COLO829 (cell line): Measurements from ENCODE around the gene PCDHGC4.

Source experiments
- DNase-seq: peaks from one replicate; pipeline ENCODE4 v3.0.0; 2012; ENCODE audit warnings: low spot score

Gene PCDHGC4

GRCh38 chr5:141490771-141491170 lies 5.9 kb downstream of the PCDHGC4 start:
- DNase-seq: no peak

GRCh38 chr5:141491323-141492167 lies 6.7 kb downstream of the PCDHGC4 start:
- no peak for DNase-seq

GRCh38 chr5:141492168-141492885 lies 7.5 kb downstream of the PCDHGC4 start:
- DNase-seq: no peak

GRCh38 chr5:141493500-141494422 lies 8.9 kb downstream of the PCDHGC4 start:
- DNase-seq: peak; percentile 47

GRCh38 chr5:141494761-141495452 lies 10.1 kb downstream of the PCDHGC4 start:
- no peak for DNase-seq

- no peak for DNase-seq
Observed at GRCh38 chr5:141495453-141495811, 10.6 kb downstream of the PCDHGC4 start.

DNA sequence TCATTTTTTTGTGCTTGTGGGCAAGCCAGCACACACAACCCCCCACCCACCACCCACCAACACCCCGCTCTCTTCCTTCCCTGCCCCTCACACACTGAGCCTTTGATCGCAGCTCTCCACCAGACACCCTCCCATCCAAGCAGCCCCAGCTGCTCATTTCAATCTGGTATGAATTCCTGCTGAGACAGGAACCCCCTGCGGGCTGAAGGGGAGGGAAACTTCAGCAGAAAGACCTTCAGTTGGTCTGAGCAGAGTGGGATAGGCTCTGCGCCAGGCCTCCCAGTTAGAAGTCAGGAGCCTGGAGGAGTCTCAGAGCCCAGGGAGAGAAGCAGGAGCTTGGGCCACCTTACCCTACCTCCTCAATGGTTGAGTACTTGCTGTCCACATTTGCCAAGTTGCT lies 11.2 kb downstream of the PCDHGC4 start:
- peak; percentile 23 for DNase-seq

- no peak for DNase-seq
Observed at GRCh38 chr5:141501761-141502160, 16.9 kb downstream of the PCDHGC4 start.

GRCh38 chr5:141503681-141504080 lies 18.9 kb downstream of the PCDHGC4 start:
- no peak for DNase-seq

DNA sequence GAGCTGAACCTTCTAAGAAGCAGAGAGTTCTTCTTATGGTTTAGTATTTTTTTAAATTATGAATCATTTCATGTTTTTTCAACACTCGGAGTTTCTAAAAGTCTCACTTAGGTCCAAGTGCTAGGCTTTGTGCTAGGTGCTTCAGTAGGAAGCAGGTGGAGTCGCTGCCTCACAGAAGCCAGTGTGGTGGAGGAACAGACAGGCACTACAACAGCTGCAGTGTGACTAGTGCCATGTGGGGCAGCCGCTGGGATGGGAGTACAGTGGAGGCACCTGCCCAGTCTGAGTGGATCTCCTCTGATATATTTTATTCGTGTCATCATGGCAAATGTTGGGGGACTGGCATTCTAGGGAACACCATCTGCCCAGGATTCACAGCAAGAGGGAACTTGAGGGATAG lies 19.4 kb downstream of the PCDHGC4 start:
- no peak for DNase-seq

DNA sequence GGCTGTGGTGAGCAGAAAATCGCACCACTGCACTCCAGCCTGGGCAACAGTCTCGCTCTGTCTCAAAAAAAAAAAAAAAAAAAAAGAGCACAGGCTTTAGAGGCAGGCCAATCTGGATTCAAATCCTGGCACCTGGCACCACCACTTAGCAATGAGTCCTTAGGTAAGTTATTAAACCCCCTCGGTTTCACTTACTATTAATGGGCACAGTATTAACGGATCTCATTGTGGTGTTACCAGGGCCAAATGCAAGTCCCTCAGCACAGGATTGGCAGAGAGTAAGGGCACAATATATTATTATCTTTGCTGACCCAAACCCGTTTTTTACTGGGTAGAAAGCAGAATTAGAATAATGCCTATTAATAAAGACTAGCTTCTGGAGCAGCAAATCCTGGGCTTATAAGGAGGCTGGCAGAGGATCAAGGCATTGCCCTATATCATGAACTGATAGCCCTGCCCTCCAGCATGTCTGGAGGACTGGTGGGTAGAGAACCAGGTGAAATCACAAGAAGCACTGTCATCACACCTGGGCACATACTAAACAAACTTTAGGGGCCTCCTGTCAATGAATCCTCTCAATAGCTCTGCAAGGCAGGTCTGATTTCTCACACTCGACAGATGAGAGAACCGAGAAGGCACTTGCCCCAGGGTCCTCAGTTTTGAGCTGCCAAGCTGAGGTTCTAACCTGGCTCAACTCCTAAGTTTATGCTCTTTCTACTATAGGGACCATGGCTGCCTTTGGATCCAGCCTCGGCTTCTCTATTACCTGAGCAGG lies 21.7 kb downstream of the PCDHGC4 start:
- no peak for DNase-seq

DNA sequence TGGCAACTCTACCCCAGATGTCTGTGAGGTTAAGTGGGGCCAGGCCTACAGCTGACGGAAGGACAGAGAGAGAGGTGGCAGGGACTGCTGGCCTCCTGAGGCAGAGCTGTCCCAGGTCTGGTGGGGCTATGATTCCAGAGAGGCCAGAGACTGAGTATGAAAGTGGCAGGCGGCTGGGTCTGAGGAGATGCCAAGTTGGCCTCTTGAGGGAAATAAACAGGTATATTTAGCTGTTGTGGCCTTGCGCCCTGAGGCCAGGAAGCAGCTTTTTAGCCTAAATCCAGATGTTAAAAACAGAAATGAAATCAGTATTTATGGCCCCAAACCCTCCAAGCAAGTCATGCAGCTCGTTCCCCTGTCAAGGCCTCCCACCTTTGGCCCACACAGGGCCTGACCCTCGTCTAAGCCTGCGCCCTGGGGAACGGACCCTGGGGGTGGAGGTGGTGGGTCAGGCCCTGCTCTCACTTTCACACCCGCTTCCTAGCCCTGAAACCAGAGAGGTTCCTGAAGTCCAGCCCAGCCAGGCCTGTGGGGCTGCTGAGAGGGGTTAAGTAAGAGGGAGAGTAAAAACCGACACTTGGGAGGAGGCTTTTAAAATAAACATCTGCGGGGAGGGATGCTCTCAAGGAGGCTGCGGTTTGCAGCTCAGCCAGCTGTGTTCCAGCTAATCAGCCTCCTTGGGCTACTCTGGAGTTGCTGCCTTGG lies 22.7 kb downstream of the PCDHGC4 start:
- no peak for DNase-seq

DNA sequence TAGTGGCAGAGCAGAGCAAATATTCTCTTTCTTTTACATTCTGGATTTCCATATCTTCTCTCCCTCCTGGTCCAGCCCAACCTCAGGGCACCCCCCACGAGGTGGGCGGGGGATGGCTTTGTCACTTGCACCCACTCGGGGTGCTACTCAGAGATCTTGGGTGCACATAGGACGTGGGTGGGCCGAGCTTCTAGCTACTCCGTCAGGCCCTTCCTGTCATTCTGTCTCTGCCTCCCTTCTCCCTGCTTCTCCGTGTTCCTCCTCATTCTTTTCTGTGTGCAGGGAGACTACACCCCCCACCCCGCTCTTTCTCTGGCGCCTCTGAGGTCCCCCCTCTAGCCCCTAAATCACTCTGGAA lies 23.6 kb downstream of the PCDHGC4 start:
- DNase-seq: no peak

DNA sequence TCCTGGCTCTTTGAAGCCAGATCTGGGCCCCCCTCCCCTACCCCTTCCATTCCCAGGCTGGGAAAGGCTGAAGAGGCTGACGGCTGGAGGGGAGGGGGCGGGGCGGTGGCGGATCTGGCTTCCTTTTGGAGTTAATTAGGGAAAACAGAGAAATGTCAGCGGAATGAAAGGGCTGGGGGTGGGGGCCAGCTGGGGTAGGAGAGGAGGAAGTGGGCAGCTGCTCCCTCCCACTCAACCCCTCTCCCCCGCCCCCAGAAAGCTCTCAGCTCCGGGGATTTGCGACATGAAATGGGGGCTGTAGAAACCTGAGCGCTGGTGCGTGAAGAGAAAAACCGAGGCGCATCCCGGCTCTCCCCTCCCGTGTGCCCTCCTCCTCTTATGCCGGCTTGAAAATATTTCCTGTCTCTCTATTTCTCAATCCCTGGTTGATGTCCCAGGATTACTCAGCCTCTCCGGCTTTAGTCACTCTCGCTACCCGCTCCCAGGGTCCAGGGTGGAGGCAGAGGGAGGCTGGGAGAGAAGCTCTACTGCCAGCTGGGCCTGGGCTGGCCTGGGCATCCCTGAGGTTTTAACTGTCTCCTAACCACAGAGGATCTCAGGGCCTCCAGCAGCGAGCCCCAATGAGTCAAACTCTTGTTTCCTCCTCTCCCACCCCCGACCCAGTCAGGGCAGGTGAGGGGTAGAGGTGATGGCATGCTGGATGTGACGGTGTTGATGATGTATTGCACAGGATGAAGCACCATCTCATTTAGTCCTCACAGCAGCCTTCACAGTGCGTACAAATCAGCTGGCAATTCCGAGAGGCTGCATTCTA lies 24.2 kb downstream of the PCDHGC4 start:
- DNase-seq: peak; percentile 42

GRCh38 chr5:141510160-141510559 lies 25.3 kb downstream of the PCDHGC4 start:
- no peak for DNase-seq

DNA sequence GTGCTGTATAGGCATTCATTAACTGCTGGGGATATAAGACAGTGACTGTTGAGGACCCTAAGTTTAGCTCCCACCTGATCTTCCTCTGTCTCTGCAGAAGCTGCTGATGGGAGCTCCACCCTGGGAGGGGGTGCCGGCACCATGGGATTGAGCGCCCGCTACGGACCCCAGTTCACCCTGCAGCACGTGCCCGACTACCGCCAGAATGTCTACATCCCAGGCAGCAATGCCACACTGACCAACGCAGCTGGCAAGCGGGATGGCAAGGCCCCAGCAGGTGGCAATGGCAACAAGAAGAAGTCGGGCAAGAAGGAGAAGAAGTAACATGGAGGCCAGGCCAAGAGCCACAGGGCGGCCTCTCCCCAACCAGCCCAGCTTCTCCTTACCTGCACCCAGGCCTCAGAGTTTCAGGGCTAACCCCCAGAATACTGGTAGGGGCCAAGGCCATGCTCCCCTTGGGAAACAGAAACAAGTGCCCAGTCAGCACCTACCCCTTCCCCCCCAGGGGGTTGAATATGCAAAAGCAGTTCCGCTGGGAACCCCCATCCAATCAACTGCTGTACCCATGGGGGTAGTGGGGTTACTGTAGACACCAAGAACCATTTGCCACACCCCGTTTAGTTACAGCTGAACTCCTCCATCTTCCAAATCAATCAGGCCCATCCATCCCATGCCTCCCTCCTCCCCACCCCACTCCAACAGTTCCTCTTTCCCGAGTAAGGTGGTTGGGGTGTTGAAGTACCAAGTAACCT lies 26.2 kb downstream of the PCDHGC4 start:
- no peak for DNase-seq

DNA sequence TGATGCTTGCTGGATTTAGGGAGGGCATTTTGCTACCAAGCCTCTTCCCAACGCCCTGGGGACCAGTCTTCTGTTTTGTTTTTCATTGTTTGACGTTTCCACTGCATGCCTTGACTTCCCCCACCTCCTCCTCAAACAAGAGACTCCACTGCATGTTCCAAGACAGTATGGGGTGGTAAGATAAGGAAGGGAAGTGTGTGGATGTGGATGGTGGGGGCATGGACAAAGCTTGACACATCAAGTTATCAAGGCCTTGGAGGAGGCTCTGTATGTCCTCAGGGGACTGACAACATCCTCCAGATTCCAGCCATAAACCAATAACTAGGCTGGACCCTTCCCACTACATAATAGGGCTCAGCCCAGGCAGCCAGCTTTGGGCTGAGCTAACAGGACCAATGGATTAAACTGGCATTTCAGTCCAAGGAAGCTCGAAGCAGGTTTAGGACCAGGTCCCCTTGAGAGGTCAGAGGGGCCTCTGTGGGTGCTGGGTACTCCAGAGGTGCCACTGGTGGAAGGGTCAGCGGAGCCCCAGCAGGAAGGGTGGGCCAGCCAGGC lies 27.0 kb downstream of the PCDHGC4 start:
- DNase-seq: no peak

DNA sequence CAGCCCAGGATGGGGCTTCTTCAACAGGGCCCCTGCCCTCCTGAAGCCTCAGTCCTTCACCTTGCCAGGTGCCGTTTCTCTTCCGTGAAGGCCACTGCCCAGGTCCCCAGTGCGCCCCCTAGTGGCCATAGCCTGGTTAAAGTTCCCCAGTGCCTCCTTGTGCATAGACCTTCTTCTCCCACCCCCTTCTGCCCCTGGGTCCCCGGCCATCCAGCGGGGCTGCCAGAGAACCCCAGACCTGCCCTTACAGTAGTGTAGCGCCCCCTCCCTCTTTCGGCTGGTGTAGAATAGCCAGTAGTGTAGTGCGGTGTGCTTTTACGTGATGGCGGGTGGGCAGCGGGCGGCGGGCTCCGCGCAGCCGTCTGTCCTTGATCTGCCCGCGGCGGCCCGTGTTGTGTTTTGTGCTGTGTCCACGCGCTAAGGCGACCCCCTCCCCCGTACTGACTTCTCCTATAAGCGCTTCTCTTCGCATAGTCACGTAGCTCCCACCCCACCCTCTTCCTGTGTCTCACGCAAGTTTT lies 27.6 kb downstream of the PCDHGC4 start:
- no peak for DNase-seq
